ENCODE data around the gene TREX2.
"Not testable (repeated sequence)": the region's sequence is repeated elsewhere in the genome, so short reads cannot be mapped to it uniquely, and the experiment has no call there.

DNA sequence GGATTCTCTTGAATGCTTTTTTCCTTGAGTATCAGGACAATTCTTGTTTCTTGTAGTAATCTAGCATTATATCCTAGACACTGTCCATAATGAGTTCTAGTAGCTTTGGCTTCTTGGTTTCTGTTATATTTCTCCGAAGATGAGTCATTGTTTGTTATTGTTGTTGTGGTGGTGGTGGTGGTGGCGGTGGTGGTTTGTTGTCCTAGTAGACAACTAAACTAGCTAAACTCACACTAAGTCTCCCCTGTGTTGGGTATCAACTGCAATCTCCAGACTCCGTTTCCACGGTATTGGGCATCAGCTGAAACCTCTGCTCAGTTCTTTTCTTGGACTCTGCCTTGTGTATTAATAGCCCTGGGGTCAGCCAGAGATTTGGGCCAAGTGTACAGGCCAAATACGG, 41.5 kb downstream of the TREX2 start:
- TF ChIP-seq EP300, CTCF, POLR2AphosphoS5 (IDR thresholded peaks at IDR 0.05): not testable (repeated sequence)

Measured in gastroesophageal sphincter (tissue), 3 donors.